Skeletal muscle tissue (tissue), 4 donors: ENCODE data around the gene CASTOR1. TPM values are rescaled to one million over a fixed set of nuclear protein-coding genes. Genes with fewer than 3 reads are reported as not detected.

Source experiments
- H3K27ac ChIP-seq: one replicate; pipeline ENCODE4 v1.7.0; 2013; ENCODE audit warnings: mild to moderate bottlenecking, low read depth, low read length, inconsistent platforms
- H3K27me3 ChIP-seq, 3 donors: one replicate each; pipeline ENCODE4 v1.7.0; 2013; ENCODE audit warnings: low read length in 3 of 3; ENCODE audit not compliant: control insufficient read depth in 3 of 3, insufficient read depth in 3 of 3
- H3K36me3 ChIP-seq, 3 donors: one replicate each; pipeline ENCODE4 v1.7.0; 2013; ENCODE audit warnings: low read length in 3 of 3; ENCODE audit not compliant: control insufficient read depth in 3 of 3, insufficient read depth in 3 of 3
- H3K4me1 ChIP-seq, 3 donors: one replicate each; pipeline ENCODE4 v1.7.0; 2013; ENCODE audit warnings: low read length in 3 of 3, mild to moderate bottlenecking in 3 of 3; ENCODE audit not compliant: control insufficient read depth in 3 of 3, insufficient read depth in 3 of 3
- H3K4me3 ChIP-seq, 3 donors: one replicate each; pipeline ENCODE4 v1.7.0; 2013; ENCODE audit warnings: low read length in 3 of 3
- H3K9ac ChIP-seq, 3 donors: one replicate each; pipeline ENCODE4 v1.7.0; 2013; ENCODE audit warnings: low read length in 3 of 3, mild to moderate bottlenecking in 3 of 3, moderate library complexity in 2 of 3, low read depth in 1 of 3
- H3K9me3 ChIP-seq, 3 donors: one replicate each; pipeline ENCODE4 v1.7.0; 2013; ENCODE audit warnings: low read length in 3 of 3; ENCODE audit not compliant: control insufficient read depth in 3 of 3
- total RNA-seq: library from RNA; depleted of rRNA; stranded (reverse); fragments of >200 nt; gene quantifications from one replicate; pipeline ENCODE4 v1.2.3, GENCODE V29; 2014
- donor health status: Osteomylitis.

Gene CASTOR1
- total RNA-seq, 1 donor from 2014 or later = 2.6 TPM

DNA sequence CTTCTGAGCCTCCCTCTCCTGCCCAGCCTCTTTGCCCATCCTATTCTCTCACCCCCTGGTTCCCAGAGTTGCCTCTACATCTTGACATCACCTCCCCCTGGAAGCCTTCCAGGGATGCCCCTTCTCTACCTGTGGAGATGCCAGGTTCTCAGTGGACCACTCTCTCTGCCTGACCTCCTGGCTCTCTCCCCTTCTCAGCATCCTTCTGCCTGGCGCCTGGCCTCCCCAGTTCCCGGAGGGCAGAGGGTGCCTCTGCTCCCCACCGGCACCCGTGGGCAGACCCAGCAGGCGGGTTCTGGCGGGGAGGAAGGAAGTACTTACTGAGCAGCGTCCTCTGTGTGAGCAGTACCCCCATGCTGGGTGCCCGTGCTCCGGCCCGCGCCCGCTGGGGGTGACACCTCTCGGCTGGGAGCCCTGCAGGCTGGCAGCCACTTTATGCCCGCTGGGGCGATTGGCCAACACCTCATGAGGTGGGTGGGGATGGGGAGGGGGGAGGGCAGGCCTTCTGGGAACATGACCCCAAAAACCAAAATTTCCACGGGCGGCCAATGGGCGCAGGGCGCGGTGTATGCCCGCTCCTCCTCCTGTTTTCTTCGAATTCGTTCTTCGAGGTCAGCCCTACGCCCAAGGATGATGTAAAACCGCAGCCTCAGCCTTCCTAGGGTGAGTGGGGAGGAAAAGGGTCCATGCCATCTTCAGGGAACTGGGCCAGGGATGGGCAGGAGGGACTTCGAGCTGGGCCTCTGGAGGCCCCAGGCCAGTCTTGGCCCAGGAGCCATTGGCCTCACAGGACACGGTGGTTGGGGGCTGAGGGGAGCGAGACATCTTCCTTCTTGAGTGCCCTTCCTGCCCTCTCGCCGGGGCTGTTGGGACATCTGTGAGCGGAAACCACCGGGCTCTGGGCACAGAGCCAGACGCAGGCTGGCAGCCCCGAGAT, 22.6 kb downstream of the CASTOR1 start, which contains the start of gene OSM:
OSM (minus strand) TSS at position 407 of the 937 bp plus-strand sequence; CDS start at position 355, 52 bp downstream.
- H3K4me3 ChIP-seq = peak within 1 kb of the TSS in 2 of 3 donors; percentile 23 to 40
- H3K27me3 ChIP-seq = peaks cover 0 to 14% (median 13%) of the 10 kb centered on the region in 3 donors
- H3K4me1 ChIP-seq = peaks cover 0 to 12% (median 2%) of the 10 kb centered on the region in 3 donors
- no peaks in the 10 kb centered on the region for H3K36me3 ChIP-seq
- H3K27ac ChIP-seq = peak within 1 kb of the TSS; percentile 51
- no peaks in the 10 kb centered on the region for H3K9me3 ChIP-seq
- peak within 1 kb of the TSS in 2 of 3 donors; percentile 16 to 32 for H3K9ac ChIP-seq

DNA sequence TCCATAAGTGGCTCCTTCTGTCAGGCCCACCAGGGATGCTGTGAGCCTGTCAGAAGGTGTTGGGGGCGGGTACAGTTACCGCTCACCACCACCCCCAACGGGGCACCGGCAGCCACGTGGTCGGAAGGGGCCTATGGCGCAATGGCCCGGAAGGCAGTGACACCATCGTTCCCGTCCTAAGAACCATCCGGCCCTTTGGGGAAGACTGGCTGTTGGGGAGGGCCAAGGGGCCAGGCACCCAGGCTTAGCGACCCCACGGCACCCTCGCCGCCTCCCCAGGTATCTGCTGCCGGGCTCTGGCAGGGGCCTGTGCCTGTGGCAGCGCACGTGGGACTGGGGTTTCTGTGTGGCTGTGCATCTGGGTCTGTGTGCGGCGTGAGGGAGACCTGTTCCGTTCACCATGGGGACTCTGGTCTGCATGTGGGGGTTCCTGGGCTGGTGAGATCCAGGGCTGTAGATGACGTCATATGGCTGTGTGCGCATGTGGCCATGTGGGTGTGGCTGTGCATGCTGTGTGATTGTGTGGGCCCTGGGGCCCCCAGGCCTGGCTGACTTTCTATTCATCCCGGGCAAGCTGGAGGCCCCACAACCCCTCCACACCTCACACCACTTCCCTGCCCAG, 23.4 kb downstream of the CASTOR1 start:
- no peaks in the 10 kb centered on the region for H3K9me3 ChIP-seq
- H3K27ac ChIP-seq = peak overlapping the region; percentile 51
- H3K4me1 ChIP-seq = peaks cover 0 to 12% (median 2%) of the 10 kb centered on the region in 3 donors

DNA sequence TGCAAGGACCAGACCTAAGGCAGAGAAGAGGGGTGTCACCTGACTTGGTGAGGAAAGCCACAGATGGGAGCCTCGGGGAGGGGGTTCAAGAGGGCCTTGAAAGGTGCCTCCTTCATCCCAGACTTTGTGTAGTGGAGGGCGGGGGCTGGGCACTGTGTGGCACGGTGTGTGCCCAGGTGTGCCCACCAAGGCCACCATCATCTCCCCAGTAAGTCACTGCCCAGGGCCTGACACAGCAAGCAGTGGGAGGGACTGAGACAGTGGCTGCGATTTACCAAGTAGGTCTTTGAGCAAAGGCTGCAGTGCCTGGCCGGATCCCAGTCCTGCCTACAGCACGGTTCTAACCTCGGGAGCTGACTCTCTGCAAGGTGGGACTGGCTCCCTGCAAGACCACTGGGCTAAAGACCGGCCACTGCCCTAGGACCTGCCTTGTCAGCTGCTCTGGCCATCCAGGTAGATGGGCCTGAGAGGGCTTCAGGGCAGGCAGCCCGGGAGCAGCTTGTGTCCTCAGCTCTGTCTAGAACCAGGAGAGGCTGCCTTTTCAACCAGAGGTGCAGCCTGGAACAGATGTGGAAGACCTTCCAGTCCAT, 24.1 kb downstream of the CASTOR1 start:
- Histone ChIP-seq H3K4me3 (no peak overlapping the region), H3K9ac (no peak overlapping the region), H3K27ac (no peak overlapping the region), H3K4me1 (peaks cover 0 to 12% (median 2%) of the 10 kb centered on the region in 3 donors), H3K9me3 (no peaks in the 10 kb centered on the region), H3K36me3 (no peaks in the 10 kb centered on the region), H3K27me3 (peaks cover 0 to 19% (median 14%) of the 10 kb centered on the region in 3 donors)

More for the DNA sequence above, 23.4 kb downstream of the CASTOR1 start:
- Histone ChIP-seq H3K36me3 (no peaks in the 10 kb centered on the region), H3K4me3 (peak overlapping the region in 2 of 3 donors; percentile 23 to 40), H3K27me3 (peaks cover 0 to 18% (median 14%) of the 10 kb centered on the region in 3 donors), H3K9ac (peak overlapping the region in 1 of 3 donors; percentile 23)

DNA sequence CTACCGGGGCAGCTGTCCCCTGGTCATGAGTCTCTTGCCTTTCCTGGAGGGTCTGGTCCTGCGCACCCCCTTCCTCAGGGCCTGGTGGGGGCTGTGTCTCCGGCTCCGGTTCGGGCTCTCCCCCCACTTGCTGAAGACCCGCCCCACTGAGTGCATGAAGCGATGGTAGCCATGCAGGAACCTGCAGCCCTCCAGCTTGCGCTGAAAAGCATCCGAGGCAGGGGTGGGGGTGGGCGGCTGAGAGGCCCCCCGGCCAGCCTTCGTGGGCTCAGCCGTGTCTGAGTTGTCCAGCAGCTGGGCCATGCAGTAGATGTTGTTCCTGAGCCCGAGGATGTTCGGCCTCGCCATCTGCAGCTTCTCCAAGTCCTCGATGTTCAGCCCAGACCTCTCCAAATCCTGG, 25.4 kb downstream of the CASTOR1 start:
- Histone ChIP-seq H3K27ac (no peak overlapping the region), H3K36me3 (no peaks in the 10 kb centered on the region), H3K4me3 (no peak overlapping the region), H3K9me3 (no peaks in the 10 kb centered on the region), H3K4me1 (peaks cover 0 to 12% (median 2%) of the 10 kb centered on the region in 3 donors), H3K27me3 (peaks cover 0 to 19% (median 14%) of the 10 kb centered on the region in 3 donors), H3K9ac (no peak overlapping the region)

DNA sequence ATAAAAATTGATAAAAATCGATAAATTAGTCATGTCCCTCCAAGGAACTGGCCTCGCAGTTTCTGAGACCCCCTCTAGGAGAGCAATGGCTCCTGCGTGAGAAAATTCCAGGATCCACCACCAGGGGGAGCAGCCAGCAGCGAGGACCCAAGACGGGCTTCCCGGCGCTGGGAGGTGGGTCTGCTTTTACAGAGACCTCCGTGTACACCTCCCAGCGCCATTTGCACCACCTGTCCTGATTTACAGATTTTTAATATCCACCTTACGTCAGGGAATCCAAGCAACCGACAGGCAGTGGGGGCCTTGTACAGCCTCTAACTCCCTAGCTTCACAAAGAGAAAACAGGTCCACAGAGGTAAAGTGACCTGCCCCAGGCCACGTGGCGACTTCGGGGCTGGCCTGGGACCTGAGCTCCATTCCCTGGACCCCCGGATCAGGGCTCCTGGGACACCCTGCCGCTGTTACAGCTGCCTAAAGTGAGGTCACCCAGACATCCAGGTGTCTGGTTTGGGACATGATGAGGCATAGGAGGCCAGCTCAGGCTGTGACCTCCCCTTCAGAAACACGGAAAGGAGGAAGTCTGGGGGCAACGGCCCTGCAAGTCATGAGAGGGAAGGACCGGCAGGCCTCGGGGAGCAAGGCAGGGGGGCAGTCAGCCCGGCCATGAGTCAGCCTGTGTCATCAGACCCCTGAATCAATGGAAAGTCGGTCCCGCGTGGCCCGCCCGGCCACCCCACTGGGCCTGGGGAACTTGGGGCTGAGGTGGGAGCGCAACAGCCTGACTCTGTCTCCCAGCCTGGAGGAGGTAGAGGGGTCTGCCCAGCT, 26.2 kb downstream of the CASTOR1 start:
- H3K27me3 ChIP-seq = peaks cover 0 to 19% (median 14%) of the 10 kb centered on the region in 3 donors
- no peaks in the 10 kb centered on the region for H3K9me3 ChIP-seq
- H3K9ac ChIP-seq = peak overlapping the region in 1 of 3 donors; percentile 65
- no peaks in the 10 kb centered on the region for H3K36me3 ChIP-seq
- no peak overlapping the region for H3K27ac ChIP-seq
- H3K4me1 ChIP-seq = peaks cover 0 to 12% (median 2%) of the 10 kb centered on the region in 3 donors
- peak overlapping the region; percentile 15 to 48 (median 45) for H3K4me3 ChIP-seq

DNA sequence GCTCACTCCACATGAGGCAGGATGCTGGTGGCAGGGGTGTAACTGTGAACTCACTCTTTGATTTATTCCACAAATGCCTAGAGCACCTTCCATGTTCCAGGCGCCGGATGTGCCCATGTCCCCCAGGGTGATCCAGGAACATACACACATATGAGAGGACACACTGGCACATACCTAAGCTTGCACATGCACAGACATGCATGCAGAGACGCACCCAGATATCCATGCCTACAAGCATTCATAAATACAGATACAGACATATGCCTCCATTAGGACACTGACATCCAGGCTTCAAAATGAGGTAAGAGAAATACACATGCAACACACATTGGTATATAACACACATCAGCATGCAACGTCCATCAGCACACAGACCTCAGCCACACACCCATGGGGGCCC, 27.2 kb downstream of the CASTOR1 start:
- peaks cover 0 to 12% (median 2%) of the 10 kb centered on the region in 3 donors for H3K4me1 ChIP-seq
- no peaks in the 10 kb centered on the region for H3K36me3 ChIP-seq
- H3K27me3 ChIP-seq = peaks cover 0 to 19% (median 14%) of the 10 kb centered on the region in 3 donors
- H3K9me3 ChIP-seq = no peaks in the 10 kb centered on the region
- H3K27ac ChIP-seq = no peak overlapping the region
- H3K4me3 ChIP-seq = no peak overlapping the region
- no peak overlapping the region for H3K9ac ChIP-seq

DNA sequence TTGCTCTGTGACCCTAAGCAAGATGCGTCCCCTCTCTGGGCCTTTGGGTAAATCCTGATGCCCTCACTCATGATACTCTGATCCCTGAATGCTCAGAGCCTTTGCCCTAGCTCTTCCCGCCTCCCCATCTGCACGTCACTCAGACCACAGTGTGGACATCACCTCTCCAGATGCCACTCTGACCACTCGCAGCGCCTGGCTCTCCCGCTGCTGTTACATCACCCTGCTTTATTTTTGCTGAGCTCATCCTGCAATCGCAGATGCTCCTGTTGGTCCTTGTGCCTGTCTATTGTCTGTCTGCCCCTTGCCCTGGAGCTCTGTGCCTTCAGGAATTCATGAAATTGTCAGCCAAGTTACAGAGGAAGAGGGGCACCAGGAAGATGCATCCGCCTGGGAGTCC, 28.2 kb downstream of the CASTOR1 start:
- no peaks in the 10 kb centered on the region for H3K9me3 ChIP-seq
- H3K9ac ChIP-seq = no peak overlapping the region
- peaks cover 0 to 19% (median 14%) of the 10 kb centered on the region in 3 donors for H3K27me3 ChIP-seq
- no peak overlapping the region for H3K4me3 ChIP-seq
- H3K36me3 ChIP-seq = no peaks in the 10 kb centered on the region
- H3K4me1 ChIP-seq = peaks cover 1 to 14% (median 2%) of the 10 kb centered on the region in 3 donors
- H3K27ac ChIP-seq = no peak overlapping the region

DNA sequence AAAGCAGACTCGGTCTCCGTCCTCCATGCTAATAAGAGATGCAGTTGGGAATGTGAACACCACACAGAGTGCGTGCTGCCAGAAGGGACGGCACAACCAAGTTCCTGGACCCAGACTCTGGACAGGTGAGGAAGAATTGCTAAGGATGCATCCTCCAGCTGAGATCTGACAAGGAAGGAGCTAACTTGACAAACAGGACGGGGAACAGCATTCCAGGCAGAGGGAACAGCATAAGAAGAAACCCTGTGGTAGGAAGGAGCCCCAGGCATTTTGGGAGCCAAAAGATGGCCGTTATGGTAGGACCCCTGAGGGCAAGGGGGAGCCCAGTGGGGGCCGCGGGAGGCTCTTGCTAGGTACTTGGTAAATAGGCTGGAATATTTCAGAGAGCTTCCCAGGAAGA, 28.6 kb downstream of the CASTOR1 start:
- no peaks in the 10 kb centered on the region for H3K9me3 ChIP-seq
- H3K27ac ChIP-seq = no peak overlapping the region
- H3K9ac ChIP-seq = no peak overlapping the region
- no peaks in the 10 kb centered on the region for H3K36me3 ChIP-seq
- peaks cover 0 to 15% (median 14%) of the 10 kb centered on the region in 3 donors for H3K27me3 ChIP-seq
- no peak overlapping the region for H3K4me3 ChIP-seq
- H3K4me1 ChIP-seq = peaks cover 2 to 18% (median 4%) of the 10 kb centered on the region in 3 donors

DNA sequence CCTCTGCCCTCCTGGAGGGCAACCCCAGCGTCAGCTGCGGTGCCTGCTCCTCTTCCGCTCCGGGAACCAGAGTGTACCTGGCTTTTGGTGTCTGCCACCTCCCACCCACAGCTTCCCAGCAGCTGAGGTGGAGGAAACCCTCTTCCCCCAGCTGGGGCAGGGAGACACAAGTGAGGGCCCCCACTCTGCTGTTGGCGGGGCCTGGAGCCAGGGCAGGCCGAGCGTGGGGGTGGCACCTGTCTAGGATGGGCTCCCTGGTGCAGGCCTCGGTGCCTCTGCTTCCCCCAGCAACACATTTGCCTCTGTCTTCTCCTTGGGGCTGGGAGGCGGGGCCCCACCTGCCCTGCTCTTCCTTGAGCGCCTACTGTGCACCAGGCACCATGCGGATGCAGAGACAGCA, 29.0 kb downstream of the CASTOR1 start:
- Histone ChIP-seq H3K4me3 (no peak overlapping the region), H3K9ac (no peak overlapping the region), H3K4me1 (peaks cover 2 to 14% (median 4%) of the 10 kb centered on the region in 3 donors), H3K36me3 (no peaks in the 10 kb centered on the region), H3K27me3 (peaks cover 0 to 15% (median 14%) of the 10 kb centered on the region in 3 donors), H3K9me3 (no peaks in the 10 kb centered on the region), H3K27ac (no peak overlapping the region)
